Measurements from ENCODE around the gene CDX1.

Gene CDX1

DNA sequence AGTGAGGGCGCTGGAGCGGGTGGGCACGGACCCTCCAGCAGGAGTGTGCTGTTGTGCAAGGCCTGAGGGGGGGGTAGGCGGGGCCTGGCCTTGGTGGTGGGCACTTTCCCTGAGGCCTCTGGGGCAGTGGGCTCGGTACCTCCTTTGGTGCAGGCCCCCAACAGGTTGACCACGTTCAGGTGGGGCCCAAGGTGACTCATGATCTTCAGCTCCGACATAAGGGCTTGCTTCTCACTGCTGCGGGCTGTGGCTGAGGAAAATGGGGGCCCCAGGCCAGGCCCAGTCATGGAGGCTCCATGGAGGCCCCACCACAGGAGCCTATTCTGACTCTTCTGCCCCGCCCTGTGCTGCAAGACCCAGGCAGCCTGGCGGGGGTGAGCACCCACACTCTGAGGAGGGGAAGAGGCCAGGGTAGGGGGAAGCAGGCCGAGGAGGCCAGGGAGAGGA is 42.4 kb upstream of the CDX1 start:
- no peak overlapping the region for H3K27ac Mint-ChIP-seq
- no peaks in the 10 kb centered on the region for H3K9me3 Mint-ChIP-seq
- H3K4me3 Mint-ChIP-seq, result no peak overlapping the region
- H3K27me3 Mint-ChIP-seq (ENCODE audit: low read depth), result no peaks in the 10 kb centered on the region
- H3K4me1 Mint-ChIP-seq, result no peaks in the 10 kb centered on the region
- H3K36me3 Mint-ChIP-seq (ENCODE audit: low read depth), result peaks cover 56% of the 10 kb centered on the region
- TF ChIP-seq, protein P1, sequence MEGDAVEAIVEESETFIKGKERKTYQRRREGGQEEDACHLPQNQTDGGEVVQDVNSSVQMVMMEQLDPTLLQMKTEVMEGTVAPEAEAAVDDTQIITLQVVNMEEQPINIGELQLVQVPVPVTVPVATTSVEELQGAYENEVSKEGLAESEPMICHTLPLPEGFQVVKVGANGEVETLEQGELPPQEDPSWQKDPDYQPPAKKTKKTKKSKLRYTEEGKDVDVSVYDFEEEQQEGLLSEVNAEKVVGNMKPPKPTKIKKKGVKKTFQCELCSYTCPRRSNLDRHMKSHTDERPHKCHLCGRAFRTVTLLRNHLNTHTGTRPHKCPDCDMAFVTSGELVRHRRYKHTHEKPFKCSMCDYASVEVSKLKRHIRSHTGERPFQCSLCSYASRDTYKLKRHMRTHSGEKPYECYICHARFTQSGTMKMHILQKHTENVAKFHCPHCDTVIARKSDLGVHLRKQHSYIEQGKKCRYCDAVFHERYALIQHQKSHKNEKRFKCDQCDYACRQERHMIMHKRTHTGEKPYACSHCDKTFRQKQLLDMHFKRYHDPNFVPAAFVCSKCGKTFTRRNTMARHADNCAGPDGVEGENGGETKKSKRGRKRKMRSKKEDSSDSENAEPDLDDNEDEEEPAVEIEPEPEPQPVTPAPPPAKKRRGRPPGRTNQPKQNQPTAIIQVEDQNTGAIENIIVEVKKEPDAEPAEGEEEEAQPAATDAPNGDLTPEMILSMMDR (IDR thresholded peaks at IDR 0.05; ENCODE audit: unreplicated experiment in 3 of 3), result no peak

DNA sequence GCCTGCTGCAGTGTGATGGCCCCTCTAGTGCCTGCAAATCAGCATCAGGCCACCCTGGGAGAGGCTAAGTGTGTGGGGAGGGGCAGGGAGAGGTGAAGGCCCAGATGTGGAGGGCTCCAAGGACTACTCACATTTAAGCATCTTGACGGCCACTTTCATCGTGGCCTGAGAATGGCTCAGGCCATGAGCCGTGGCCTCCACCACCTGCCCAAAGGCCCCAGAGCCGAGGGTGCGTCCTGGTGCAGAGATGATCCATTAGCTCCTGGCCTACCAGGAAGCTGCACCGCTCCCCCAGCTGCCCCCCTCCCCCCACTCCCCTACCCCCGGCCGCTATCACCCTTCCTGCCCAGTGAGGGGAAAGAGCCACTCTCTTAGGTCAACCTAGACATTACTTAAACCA is 42.0 kb upstream of the CDX1 start:
- TF ChIP-seq, protein P1 (IDR thresholded peaks at IDR 0.05; ENCODE audit: unreplicated experiment in 3 of 3), result no peak
- Mint-ChIP-seq H3K36me3 (ENCODE audit: low read depth) (peaks cover 51% of the 10 kb centered on the region), H3K27me3 (ENCODE audit: low read depth) (no peaks in the 10 kb centered on the region), H3K4me1 (no peaks in the 10 kb centered on the region), H3K27ac (peak overlapping the region in 2 of 3 experiments; percentile 18 to 44), H3K9me3 (no peaks in the 10 kb centered on the region), H3K4me3 (no peak overlapping the region)

DNA sequence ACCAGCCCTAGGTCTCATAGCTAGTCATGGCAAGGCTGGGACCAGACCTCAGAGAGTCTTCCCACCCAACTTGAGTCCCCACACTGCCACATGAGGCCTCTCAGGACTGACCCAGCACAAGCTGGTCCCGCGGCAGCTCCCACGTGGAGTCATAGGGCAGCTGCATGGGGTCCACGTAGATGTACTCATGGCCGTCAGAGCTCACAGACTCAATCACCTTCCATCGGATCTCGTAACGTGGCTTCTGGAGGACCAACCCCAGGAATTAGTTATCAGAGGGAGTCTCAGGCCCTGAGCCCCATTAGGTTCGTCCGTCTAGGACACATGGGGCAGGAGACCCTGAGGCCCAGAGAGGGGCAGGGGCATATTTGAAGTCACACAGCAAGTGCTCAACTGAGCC is 41.2 kb upstream of the CDX1 start:
- H3K36me3 Mint-ChIP-seq (ENCODE audit: low read depth), result peaks cover 48% of the 10 kb centered on the region
- H3K4me3 Mint-ChIP-seq, result no peak overlapping the region
- peaks cover 4% of the 10 kb centered on the region for H3K27me3 Mint-ChIP-seq (ENCODE audit: low read depth)
- H3K27ac Mint-ChIP-seq, result peak overlapping the region in 1 of 3 experiments; percentile 44
- peaks cover 6% of the 10 kb centered on the region for H3K4me1 Mint-ChIP-seq
- H3K9me3 Mint-ChIP-seq, result no peaks in the 10 kb centered on the region
- TF ChIP-seq, protein P1 (IDR thresholded peaks at IDR 0.05; ENCODE audit: unreplicated experiment in 3 of 3), result no peak

DNA sequence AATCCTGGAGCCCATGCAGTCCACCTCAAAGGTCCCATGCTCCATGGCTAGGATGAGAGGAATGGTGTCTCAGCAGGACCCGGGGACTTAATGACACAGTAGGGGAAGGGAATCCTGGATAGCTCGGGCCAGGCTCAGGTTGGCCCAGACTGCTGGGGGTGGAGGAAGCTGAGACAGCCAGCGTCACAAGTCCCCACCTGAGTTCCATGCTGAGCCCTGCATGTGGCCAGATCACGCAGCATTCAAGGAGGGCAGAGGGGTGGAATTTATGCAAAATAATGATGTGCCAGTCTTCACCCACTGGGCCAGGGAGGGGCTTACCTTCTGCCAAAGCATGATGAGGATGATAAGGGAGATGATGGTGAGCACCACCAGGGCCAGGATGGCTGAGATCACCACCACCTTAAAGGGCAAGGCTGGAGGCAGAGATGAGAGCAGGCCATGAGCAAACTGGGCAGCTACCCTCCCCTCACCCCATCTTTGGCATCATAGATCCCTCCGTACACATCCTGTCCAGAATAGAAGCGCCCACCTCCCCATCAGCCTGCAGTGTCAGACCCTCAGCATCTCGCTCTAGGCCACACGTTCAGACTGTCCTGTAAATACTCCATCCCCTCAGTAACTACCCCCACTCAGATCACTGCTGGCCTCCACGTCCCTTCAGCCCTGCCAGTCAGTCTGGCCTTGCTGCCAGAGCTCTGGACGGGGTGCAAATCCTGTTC is 40.2 kb upstream of the CDX1 start:
- TF ChIP-seq, protein P1 (IDR thresholded peaks at IDR 0.05; ENCODE audit: unreplicated experiment in 3 of 3), result no peak
- H3K27ac Mint-ChIP-seq, result no peak overlapping the region
- peaks cover 13% of the 10 kb centered on the region for H3K4me1 Mint-ChIP-seq
- H3K4me3 Mint-ChIP-seq, result no peak overlapping the region
- H3K27me3 Mint-ChIP-seq (ENCODE audit: low read depth), result peaks cover 7% of the 10 kb centered on the region
- H3K36me3 Mint-ChIP-seq (ENCODE audit: low read depth), result peaks cover 50% of the 10 kb centered on the region
- H3K9me3 Mint-ChIP-seq, result no peaks in the 10 kb centered on the region

DNA sequence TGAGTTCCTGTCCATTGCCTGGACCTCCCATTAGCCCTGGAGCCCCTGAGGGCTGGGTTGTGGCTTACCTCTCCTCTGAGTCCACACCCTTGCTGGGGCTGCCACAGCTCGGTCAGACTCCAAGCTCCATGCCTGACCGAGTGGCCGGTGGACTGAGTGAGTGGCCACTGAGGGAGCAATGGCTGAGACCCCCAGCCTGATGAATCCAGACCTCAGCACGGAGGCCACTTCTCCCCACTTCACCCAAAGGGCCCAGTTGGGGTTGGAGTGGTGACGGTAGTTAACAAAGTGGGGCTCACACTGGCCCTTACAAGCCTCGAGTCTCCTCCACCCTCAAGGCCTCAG is 39.7 kb upstream of the CDX1 start:
- no peaks in the 10 kb centered on the region for H3K9me3 Mint-ChIP-seq
- H3K36me3 Mint-ChIP-seq (ENCODE audit: low read depth), result peaks cover 48% of the 10 kb centered on the region
- peaks cover 16% of the 10 kb centered on the region for H3K4me1 Mint-ChIP-seq
- H3K4me3 Mint-ChIP-seq, result no peak overlapping the region
- H3K27ac Mint-ChIP-seq, result no peak overlapping the region
- H3K27me3 Mint-ChIP-seq (ENCODE audit: low read depth), result peaks cover 7% of the 10 kb centered on the region
- TF ChIP-seq, protein P1 (IDR thresholded peaks at IDR 0.05; ENCODE audit: unreplicated experiment in 3 of 3), result no peak

DNA sequence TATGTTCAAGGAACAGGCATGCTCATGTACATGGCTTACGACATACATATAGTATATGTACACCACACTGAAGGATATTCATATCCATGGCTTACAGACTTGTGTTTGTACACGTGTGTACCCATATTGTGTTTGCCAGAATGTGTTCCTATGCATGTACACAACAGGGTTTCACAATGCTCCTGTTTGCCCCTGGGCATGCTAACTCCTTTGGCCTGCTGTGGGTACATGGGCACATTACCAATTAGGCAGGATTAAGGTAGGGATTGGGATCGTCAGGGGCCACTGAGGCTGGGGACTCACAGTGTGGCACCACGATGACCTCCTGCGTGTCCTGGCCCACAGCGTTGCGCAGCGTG is 37.1 kb upstream of the CDX1 start:
- TF ChIP-seq, protein P1 (IDR thresholded peaks at IDR 0.05; ENCODE audit: unreplicated experiment in 3 of 3), result no peak
- Mint-ChIP-seq H3K27me3 (ENCODE audit: low read depth) (peaks cover 7% of the 10 kb centered on the region), H3K4me1 (peaks cover 30% of the 10 kb centered on the region), H3K27ac (peak overlapping the region in 1 of 3 experiments; percentile 70), H3K4me3 (no peak overlapping the region), H3K36me3 (ENCODE audit: low read depth) (peaks cover 54% of the 10 kb centered on the region), H3K9me3 (no peaks in the 10 kb centered on the region)
